GM21447 (cell line): ENCODE results near the gene TMEM248.
"Not testable (repeated sequence)": the region's sequence is repeated elsewhere in the genome, so short reads cannot be mapped to it uniquely, and the experiment has no call there.

ENCODE experiments used
- ATAC-seq: cut with Tn5 transposase; IDR thresholded peaks from one replicate; pipeline ENCODE4 v1.9.1; 2021; ENCODE audit not compliant: unreplicated experiment

TMEM248 gene

DNA sequence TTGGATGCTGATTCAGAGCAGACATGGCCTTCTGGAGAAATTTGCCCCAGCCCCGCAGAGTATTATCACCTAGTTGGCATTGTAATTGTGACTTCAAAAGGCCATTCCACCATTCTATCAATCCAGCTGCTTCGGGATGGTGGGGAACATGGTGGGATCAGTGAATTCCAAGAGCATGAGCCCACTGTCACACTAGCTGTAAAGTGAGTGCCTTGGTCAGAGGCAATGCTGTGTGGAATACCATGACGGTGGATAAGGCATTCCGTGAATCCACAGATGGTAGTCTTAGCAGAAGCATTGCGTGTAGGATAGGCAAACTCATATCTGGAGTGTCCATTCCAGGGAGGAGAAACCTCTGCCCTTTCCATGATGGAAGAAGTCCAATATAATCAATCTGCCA lies 13.3 kb upstream of the TMEM248 start:
- no peak for ATAC-seq

GRCh38 chr7:66908598-66908997 lies 12.4 kb upstream of the TMEM248 start:
- not testable (repeated sequence) for ATAC-seq

- no peak for ATAC-seq
Measured at GRCh38 chr7:66910789-66911188, 10.2 kb upstream of the TMEM248 start.

GRCh38 chr7:66911191-66911590 lies 9.8 kb upstream of the TMEM248 start:
- not testable (repeated sequence) for ATAC-seq

DNA sequence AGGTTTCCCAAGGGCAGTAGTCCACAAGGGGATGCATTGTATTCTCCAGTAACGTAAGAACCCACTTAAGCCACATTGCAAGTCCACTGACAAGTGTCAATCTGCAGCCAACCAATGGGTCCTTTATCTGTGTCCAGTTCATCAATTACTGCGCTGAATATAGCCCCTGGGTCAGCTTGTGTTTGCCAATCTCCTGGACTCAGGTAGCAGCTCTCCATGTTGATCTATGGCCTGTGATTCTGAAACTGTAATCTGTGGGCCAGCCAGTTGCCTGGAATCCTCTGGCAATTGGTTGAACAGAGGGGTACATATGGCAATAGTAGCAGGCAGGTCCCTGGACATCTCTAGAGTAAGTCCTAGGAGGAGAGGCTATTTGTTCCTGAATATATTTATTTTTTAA lies 8.8 kb upstream of the TMEM248 start:
- ATAC-seq = no peak

- no peak for ATAC-seq
Measured at GRCh38 chr7:66913118-66914037, 7.6 kb upstream of the TMEM248 start.

DNA sequence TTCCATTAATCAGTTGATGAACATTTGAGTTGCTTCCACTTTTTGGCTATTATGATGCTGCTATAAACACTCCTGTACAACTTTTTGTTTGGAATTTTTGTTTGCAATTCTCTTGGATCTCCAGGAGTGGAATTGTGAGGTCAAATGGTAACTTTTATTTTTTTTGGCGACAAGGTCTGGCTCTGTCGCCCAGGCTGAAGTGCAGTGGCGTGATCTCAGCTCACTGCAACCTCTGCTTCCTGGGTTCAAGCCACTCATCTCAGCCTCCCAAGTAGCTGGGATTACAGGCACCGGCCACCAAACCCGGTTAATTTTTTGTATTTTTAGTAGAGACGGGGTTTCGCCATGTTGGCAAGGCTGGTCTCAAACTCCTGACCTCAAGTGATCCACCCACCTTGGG lies 3.1 kb upstream of the TMEM248 start:
- not testable (repeated sequence) for ATAC-seq

GRCh38 chr7:66919304-66919703 lies 1.7 kb upstream of the TMEM248 start:
- no peak for ATAC-seq

GRCh38 chr7:66919704-66920103 lies 1.3 kb upstream of the TMEM248 start:
- ATAC-seq = no peak

GRCh38 chr7:66920256-66920655 lies 769 bp upstream of the TMEM248 start:
- no peak for ATAC-seq

DNA sequence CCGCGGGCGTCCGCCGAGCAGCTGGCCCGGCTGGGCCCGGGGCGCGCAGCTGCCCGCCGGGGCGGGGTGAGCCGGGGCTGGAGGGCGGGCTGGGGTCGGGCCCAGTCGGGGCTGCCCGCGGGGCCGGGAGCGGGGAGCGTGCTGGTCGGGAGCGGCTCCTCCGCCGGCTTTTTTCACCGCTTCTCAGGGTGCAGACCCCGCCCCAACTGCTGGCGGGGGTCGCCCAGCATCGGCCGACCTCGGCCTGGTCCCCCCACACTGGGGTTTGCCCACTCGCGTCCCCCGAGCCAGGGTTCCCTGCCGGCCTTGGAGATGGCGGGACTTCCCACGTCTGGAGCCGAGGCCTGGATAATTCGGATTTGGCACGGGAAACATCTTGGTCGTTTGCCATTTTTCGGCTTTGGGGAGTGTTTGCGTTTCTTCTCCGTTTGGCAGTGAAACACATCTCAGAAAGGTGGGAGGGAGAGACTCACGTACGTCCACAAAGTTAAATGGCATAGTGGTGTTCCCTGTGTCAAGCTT lies 432 bp downstream of the TMEM248 start:
- ATAC-seq = peak; percentile 20

- ATAC-seq = peak; percentile 33
Measured at GRCh38 chr7:66921918-66922486, 977 bp downstream of the TMEM248 start.

DNA sequence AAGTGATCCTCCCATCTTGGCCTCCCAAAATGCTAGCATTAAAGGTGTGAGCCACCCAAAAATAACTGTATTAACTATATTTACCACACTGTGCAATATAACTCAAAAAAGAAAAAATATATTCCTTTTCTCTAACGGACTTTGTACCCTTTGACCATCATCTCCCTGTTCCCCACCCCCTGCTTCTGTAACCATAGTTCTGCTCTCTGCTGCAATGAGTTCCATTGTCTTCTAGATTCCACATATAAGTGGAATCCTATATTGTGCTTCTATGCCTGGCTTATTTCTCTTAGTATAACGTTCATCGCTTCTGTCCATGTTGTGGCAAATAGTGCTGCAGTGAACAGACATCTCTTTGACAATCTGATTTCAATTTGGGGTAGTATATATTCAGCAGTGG lies 4.2 kb downstream of the TMEM248 start:
- ATAC-seq = no peak

DNA sequence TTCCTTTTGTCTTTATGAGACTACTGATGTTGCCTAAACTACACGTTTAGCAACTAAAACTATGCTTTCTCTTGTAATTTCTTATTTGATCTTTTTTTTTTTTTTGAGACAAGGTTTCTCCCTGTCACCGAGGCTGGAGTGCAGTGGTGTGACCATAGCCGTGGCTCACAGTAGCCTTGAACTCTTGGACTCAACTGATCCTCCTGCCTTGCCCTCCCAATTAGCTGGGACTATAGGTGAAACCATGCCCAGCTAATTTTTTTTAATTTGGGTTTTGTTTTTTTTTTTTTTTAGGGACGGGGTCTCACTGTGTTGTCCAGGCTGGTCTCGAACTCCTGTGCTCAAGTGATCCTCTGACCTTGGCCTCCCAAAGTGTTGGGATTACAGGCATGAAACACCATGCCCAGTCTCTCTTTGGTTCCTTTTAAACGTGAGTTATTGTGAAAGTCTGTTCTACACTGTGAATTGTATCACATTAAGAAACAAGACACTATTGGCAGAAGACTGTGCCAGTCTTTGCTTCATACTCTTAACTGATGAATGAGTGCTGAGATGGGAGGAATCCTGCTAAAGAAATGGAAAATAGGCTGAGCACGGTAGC lies 6.4 kb downstream of the TMEM248 start:
- no peak for ATAC-seq

DNA sequence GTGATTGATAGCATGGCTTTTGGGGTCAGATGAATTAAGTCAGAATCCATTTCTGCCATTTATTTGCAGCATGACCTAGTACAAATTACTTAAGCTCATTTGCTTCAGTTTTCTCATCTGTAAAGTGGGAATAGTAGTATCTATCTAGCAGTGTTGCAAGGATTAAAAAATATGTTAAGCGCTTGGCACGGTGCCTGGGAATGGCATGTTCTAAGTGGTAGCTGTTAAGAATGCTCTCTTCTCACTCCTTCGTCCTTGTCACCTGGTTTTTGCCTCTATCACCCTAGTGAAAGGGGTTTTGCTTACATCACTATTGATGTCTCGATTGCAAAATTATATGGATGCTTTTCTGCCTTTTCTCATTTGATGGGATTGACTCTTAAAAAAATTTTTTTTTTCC lies 7.4 kb downstream of the TMEM248 start:
- ATAC-seq = no peak

DNA sequence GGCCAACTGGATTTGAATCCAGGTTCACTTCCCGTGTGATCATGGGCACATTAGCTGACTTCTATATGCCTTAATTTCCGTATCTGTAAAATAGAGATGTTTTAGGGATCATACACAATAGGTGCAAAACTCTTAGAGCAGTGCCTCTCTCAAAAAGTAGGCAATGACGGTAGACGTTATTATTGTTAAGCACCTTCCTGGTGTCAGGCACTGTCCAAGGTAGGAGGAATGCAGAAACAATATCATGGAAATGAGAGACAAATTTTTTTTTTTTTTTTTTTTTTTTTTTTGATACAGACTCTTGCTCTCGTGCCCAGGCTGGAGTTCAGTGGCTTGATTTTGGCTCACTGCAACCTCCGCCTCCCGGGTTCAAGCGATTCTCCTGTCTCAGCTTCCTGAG lies 8.1 kb downstream of the TMEM248 start:
- ATAC-seq = no peak

DNA sequence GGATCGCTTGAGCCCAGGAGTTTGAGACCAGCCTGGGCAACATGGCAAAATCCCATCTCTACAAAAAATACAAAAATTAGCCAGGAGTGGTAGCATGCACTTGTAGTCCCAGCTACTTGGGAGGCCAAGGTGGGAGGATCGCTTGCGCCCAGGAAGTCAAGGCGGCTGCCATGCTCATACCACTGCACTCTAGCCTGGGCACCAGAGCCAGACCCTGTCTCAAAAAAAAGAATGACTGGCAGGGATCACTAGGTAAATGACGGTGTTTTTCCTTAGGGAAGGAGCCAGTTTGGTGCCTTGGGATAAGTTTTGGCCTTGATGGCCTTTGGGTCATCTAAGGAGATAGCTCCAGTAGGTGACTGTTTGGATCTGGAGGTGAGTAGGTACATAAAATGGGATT lies 8.9 kb downstream of the TMEM248 start:
- no peak for ATAC-seq

DNA sequence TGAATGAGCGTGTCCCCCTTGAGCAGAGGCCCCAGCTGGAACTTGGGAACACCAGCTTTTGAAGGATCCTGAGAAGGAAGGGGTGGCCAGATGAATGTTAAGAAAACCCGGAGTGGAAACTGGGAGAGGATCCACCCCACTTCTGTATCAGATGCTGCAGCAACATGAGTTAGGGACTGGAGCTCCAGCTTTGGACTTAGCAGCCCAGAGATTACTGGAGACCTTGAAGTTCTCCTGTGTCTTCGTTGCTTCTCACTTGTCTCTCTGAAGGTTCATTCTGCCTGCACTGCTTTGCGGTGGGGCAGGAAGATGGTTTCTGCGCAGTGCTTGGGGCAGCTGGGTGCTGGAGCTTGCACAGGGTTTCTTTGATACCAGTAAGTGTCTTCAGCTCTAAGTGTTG lies 9.3 kb downstream of the TMEM248 start:
- ATAC-seq = no peak

GRCh38 chr7:66933469-66933868 lies 12.4 kb downstream of the TMEM248 start:
- no peak for ATAC-seq

- no peak for ATAC-seq
Measured at GRCh38 chr7:66937940-66938339, 16.9 kb downstream of the TMEM248 start.

DNA sequence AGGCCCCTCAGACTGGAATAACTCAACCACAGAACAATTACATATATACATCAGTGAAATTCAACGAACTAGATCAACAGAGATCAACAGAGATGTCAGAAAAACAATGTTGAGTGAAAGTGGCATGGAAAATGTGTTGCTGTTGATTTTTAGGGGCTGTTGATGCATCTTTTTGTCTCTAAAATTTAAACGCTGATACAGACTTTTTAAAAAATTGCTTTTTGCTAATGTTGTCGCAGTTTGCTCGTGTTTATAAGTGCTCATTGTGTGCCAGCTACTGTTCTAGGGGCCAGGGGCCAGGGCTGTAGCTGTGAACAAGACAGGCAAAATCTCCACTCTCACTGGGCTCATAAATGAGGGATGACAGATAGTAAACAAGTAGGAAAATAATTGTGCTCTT lies 18.3 kb downstream of the TMEM248 start:
- no peak for ATAC-seq

GRCh38 chr7:66946545-66946944 lies 25.5 kb downstream of the TMEM248 start:
- ATAC-seq = no peak
